Cardiac fibroblast (primary cell): Measurements from ENCODE around the gene DAP.
"Not testable (repeated sequence)": the region's sequence is repeated elsewhere in the genome, so short reads cannot be mapped to it uniquely, and the experiment has no call there.

ENCODE experiments used
- DNase-seq, 2 donors: peaks; one replicate each; pipeline versions ENCODE4 v3.0.0 to v3.0.0-alpha.2; 2010; ENCODE audit warnings: low read depth in 2 of 2
- H3K4me3 ChIP-seq, 2 donors: replicated peaks in 1 of 2; 1 replicate in 1 of 2; 2 replicates in 1 of 2; pipeline ENCODE4 v1.5.1; 2011; ENCODE audit warnings: low read depth in 2 of 2, low read length in 2 of 2, mild to moderate bottlenecking in 2 of 2, moderate library complexity in 1 of 2
- CTCF ChIP-seq: IDR thresholded peaks from one replicate; pipeline ENCODE4 v1.5.1; 2011; ENCODE audit warnings: low read depth, mild to moderate bottlenecking, low read length, inconsistent platforms

The DAP gene

DNA sequence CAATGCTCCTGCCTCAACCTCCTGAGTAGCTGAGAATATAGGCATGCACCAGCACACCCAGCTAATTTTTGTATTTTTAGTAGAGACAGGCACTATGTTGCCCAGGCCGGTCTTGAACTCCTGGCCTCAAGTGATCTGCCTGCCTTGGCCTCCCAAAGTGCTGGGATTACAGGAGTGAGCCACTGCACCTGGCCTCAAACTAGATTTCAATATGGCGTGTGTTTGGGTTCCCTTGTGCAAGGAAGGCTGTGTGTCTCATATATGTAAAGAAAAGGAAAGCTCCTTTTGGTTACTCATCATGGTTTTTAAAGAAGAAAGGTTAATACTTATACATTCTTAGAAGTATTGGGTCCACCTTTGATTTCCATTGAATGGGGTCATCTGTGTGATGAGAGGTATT, 126.5 kb downstream of the DAP start:
- no peak overlapping the region for H3K4me3 ChIP-seq
- TF ChIP-seq CTCF = no peak
- no peak for DNase-seq

GRCh38 chr5:10634050-10634449, 127.0 kb downstream of the DAP start:
- no peak overlapping the region for H3K4me3 ChIP-seq
- TF ChIP-seq CTCF = no peak
- no peak for DNase-seq

GRCh38 chr5:10633271-10634049, 127.6 kb downstream of the DAP start:
- TF ChIP-seq CTCF = no peak
- DNase-seq = no peak
- no peak overlapping the region for H3K4me3 ChIP-seq

DNA sequence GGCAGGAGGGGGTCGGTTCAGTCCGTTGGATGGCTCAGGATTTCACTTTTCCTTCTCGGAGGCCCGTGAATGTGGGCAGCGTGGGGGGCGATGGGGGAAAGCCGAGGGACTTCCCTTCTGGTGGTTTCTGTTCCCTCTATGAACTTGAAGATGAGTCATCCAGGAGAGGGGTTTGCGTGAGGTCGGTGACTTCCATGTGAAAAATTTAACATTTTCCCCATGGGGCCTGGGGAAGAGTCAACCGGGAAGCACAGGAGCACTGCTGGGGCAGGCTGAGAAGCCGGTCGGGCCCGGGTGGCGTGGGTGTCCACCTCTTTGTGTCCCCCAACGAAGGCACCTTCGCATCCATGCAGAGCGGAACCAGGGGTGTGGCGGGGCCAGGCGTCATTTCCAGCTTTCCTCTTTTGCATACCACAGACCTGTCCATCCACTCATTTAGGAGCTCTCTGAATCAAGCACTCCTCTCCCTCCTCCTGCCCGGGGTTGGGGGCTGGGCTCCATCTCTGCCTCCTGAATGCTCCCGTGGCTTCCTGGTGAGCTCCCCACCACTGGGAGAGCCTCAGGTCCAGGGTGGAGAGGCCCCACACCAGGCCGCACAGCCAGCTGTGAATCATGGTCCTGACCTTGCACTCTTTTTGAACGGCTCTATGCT, 128.8 kb downstream of the DAP start:
- no peak overlapping the region for H3K4me3 ChIP-seq
- TF ChIP-seq CTCF = no peak
- DNase-seq = peak in 1 of 2 donors; percentile 77

- no peak for TF ChIP-seq CTCF
- DNase-seq = no peak
- H3K4me3 ChIP-seq = no peak overlapping the region
Measured at GRCh38 chr5:10631316-10631996, 129.6 kb downstream of the DAP start.

DNA sequence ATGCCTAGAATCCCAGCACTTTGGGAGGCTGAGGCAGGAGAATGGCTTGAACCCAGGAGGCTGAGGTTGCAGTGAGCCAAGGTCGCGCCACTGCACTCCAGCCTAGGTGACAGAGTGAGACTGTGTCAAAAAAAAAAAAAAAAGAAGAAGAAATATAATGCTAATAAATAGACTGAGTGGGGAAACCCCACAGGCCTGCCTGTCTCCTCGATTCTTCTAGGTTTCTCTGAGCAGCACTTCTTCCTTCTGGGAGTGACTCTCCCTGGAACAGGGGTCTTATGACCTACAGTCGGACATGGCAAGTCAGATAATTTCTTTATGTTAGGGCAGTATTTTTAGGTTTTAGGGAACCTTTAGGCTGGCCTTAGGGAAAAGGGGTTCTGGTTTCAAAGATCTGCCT, 130.3 kb downstream of the DAP start:
- not testable (repeated sequence) for H3K4me3 ChIP-seq, DNase-seq

DNA sequence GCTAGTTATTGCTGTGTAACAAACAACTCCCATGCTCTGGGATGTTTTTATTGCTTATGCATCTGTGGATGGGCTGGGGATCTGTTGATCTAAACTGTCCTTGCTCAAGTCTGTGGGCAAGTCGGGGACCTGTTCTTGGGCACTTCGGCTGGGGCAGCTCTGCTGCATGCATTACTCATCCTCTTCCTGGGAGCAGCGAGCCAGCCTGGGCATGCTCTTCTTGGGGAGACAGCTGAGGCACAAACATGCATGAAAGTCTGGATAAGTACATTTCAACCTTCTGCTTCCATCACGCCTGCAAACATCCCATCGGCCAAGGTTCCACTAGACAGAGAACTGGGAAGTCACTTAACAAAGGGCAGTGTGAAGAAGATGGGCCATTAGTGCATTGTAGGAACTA, 130.9 kb downstream of the DAP start:
- DNase-seq = no peak
- no peak overlapping the region for H3K4me3 ChIP-seq
- no peak for TF ChIP-seq CTCF
